Measurements from ENCODE around the gene PACS2.

The PACS2 gene

DNA sequence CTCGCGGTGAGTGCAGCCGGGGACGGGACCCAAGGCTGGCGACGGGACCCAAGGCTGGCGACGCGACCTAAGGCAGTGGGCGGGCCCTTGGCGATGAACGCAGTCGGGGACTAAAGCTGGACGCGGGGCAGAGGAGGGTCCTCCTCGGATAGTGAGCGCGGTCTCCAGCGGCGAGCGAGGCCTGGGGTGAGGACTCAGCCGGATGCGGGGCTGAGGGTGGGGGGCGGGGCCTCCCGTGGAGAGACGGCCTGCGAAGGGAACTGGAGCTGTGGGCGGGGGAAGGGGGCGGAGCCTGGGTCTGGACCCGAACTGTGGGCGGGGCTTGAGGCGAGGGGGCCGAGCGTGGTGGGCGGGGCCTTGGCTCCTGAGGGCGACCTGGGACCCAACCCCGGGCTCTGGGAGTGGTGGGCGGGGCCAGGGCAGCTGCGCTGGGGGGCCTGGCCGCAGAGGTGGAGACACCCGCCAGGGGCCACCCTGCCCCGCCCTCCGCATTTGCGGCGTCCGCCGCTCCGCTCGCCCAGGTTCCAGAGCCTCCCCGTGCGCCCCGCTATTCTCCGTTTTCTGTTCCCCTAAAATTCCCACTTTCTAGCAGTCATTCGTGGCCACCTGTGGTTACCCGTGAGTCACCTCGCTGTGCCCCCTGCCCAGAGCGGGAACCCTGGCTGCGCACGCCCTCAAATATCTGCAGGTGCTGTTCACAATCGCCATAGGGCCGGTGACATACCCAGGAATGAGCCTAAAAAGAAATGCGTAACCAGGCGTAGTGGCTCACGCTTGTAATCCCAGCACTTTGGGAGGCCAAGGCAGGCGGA is 13.2 kb upstream of the PACS2 start:
- H3K27ac ChIP-seq, result peak overlapping the region; percentile 93
- no peak for TF ChIP-seq ZFX (IDR thresholded peaks at IDR 0.05; ENCODE audit: borderline replicate concordance)
- TF ChIP-seq, protein P1, sequence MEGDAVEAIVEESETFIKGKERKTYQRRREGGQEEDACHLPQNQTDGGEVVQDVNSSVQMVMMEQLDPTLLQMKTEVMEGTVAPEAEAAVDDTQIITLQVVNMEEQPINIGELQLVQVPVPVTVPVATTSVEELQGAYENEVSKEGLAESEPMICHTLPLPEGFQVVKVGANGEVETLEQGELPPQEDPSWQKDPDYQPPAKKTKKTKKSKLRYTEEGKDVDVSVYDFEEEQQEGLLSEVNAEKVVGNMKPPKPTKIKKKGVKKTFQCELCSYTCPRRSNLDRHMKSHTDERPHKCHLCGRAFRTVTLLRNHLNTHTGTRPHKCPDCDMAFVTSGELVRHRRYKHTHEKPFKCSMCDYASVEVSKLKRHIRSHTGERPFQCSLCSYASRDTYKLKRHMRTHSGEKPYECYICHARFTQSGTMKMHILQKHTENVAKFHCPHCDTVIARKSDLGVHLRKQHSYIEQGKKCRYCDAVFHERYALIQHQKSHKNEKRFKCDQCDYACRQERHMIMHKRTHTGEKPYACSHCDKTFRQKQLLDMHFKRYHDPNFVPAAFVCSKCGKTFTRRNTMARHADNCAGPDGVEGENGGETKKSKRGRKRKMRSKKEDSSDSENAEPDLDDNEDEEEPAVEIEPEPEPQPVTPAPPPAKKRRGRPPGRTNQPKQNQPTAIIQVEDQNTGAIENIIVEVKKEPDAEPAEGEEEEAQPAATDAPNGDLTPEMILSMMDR (IDR thresholded peaks at IDR 0.05), result no peak

DNA sequence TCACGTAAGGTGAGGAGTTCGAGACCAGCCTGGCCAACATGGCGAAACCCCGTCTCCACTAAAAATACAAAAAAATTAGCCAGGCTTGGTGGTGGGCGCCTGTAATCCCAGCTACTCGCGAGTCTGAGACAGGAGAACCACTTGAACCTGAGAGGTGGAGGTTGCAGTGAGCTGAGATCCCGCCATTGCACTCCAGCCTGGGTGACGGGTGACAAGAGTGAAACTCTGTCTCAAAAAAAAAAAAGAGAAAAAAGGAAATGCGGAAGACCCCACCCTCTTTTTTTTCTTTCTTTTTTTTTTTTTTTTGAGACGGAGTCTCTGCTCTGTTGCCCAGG is 12.7 kb upstream of the PACS2 start:
- peak overlapping the region; percentile 93; the same call in 1 of the 2 replicates for H3K27ac ChIP-seq

DNA sequence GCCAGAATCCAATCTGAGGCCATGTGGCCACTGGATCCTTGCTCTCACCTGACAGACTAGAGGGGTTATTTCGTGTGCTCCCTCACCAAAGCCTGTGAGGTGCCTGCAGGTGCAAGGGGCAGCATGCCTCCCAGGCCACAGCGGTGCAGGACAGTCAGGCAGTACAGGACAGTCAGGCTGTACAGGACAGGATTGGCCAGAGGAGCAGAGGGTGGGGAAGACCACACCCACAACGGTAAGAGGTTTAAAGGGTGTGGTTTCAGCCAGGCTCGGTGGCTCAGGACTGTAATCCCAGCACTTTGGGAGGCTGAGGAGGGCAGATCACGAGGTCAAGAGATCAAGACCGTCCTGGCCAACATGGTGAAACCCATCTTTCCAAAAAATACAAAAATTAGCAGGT is 10.6 kb upstream of the PACS2 start:
- TF ChIP-seq, protein P1 (IDR thresholded peaks at IDR 0.05), result no peak
- no peak for TF ChIP-seq ZFX (IDR thresholded peaks at IDR 0.05; ENCODE audit: borderline replicate concordance)
- no peak overlapping the region for H3K27ac ChIP-seq

DNA sequence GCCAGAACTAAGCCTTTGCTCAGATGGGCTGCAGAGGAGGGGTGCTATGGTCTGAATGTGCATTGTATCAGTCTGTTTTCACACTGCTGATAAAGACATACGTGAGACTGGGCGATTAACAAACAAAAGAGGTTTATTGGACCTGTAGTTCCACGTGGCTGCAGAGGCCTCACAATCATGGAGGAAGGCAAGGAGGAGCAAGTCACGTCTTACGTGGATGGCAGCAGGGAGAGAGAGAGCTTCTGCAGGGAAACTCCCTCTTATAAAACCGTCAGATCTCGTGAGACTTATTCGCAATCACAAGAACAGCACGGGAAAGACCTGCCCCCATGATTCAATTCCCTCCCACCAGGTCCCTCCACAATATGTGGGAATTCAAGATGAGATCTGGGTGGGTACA is 10.0 kb upstream of the PACS2 start:
- no peak overlapping the region for H3K27ac ChIP-seq
- TF ChIP-seq, protein P1 (IDR thresholded peaks at IDR 0.05), result no peak
- TF ChIP-seq ZFX (IDR thresholded peaks at IDR 0.05; ENCODE audit: borderline replicate concordance), result no peak

DNA sequence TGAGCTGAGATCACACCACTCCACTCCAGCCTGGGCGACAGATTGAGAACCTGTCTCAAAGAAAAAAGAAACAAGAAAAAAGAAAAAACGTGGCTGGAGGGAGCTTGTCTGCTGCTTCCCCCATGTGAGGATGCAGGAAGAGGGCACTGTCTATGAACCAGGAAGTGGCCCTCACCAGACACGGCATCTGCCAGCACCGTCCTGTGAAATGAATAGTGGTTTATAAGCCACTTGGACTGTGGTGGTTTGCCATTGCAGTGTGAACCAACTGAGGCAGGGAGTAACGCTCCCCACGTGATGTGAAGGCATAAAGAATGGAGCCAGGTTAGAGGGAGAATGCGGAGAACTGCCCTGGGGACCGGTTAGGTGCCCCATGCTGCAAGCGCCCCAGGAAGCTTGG is 9.2 kb upstream of the PACS2 start:
- TF ChIP-seq, protein P1 (IDR thresholded peaks at IDR 0.05), result no peak
- no peak for TF ChIP-seq ZFX (IDR thresholded peaks at IDR 0.05; ENCODE audit: borderline replicate concordance)
- H3K27ac ChIP-seq, result no peak overlapping the region

DNA sequence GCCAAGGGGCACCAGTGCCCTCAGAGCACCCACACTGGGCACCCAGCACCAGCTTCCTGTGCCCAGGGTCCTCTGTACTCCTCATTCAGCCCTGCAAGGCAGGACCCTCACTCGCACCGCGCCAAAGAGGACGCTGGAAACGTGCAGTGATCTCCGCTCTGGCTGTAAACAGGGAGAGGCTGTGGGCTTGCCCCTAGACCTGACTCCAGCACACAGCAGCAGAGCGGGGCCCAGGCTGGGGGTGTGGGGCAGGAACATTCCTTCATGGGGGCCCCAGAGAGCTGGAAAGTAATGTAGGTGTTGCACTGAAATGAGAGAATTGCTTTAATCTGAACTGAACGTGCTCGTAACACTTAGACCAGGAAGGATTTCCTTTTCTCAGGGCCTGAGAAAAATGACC is 8.8 kb upstream of the PACS2 start:
- H3K27ac ChIP-seq, result no peak overlapping the region
- TF ChIP-seq ZFX (IDR thresholded peaks at IDR 0.05; ENCODE audit: borderline replicate concordance), result no peak
- TF ChIP-seq, protein P1 (IDR thresholded peaks at IDR 0.05), result no peak

DNA sequence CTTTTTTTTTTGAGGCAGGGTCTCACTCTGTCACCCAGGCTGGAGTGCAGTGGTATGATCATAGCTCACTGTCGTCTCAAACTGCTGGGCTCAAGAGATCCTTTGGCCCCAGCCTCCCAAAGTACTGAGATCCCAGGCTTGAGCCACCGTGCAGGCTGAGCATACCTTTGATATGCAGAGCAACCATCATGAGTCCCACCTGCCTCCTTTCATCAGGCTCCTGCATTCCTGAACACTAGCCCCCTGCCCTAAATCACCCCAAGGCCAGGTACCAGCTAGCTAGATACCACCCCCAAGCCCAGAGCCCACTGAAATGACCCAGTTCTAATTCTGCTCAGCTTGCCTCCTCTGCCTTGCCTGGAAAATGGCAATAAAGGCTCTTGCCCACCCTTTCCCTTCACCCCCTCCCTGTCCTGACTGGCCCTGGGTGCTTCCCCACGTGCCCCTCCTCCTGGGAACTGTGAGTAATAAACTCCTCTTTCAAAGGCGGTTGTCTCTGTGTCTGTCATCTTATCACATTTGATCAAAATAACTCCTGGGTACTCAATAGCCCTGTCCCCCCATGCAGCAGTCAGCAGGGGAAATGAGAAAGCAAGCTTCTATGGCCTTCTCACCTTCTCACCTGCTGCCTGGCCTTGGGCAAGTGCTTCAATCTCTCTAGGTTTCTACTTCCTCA is 7.4 kb upstream of the PACS2 start:
- TF ChIP-seq ZFX (IDR thresholded peaks at IDR 0.05; ENCODE audit: borderline replicate concordance), result no peak
- TF ChIP-seq, protein P1 (IDR thresholded peaks at IDR 0.05), result no peak
- no peak overlapping the region for H3K27ac ChIP-seq
